ENCODE results near the gene ZNF148.

The ZNF148 gene

GRCh38 chr3:125266971-125267370 is 108.2 kb downstream of the ZNF148 start:
- DNase-seq = no peak

- DNase-seq = no peak
Measured at GRCh38 chr3:125262161-125262560, 113.0 kb downstream of the ZNF148 start.

- no peak for DNase-seq
Measured at GRCh38 chr3:125261031-125261430, 114.1 kb downstream of the ZNF148 start.

- no peak for DNase-seq
Measured at GRCh38 chr3:125260158-125260557, 115.0 kb downstream of the ZNF148 start.

- DNase-seq = no peak
Measured at GRCh38 chr3:125257536-125257935, 117.6 kb downstream of the ZNF148 start.

GRCh38 chr3:125256675-125257074 is 118.5 kb downstream of the ZNF148 start:
- DNase-seq = no peak

- DNase-seq = no peak
Measured at GRCh38 chr3:125250973-125251372, 124.2 kb downstream of the ZNF148 start.

GRCh38 chr3:125246237-125246636 is 128.9 kb downstream of the ZNF148 start:
- DNase-seq = no peak

- no peak for DNase-seq
Measured at GRCh38 chr3:125245521-125245920, 129.6 kb downstream of the ZNF148 start.

- DNase-seq = no peak
Measured at GRCh38 chr3:125240496-125240895, 134.6 kb downstream of the ZNF148 start.

- DNase-seq = no peak
Measured at GRCh38 chr3:125239266-125239665, 135.9 kb downstream of the ZNF148 start.

- no peak for DNase-seq
Measured at GRCh38 chr3:125238759-125239158, 136.4 kb downstream of the ZNF148 start.

- DNase-seq = no peak
Measured at GRCh38 chr3:125236331-125236903, 138.7 kb downstream of the ZNF148 start.

- DNase-seq = no peak
Measured at GRCh38 chr3:125234831-125235230, 140.3 kb downstream of the ZNF148 start.

GRCh38 chr3:125232401-125232800 is 142.7 kb downstream of the ZNF148 start:
- no peak for DNase-seq

- DNase-seq = no peak
Measured at GRCh38 chr3:125231895-125232294, 143.2 kb downstream of the ZNF148 start.

- DNase-seq = no peak
Measured at GRCh38 chr3:125229707-125230106, 145.4 kb downstream of the ZNF148 start.

- DNase-seq = no peak
Measured at GRCh38 chr3:125229168-125229567, 146.0 kb downstream of the ZNF148 start.

- DNase-seq = no peak
Measured at GRCh38 chr3:125221831-125222230, 153.3 kb downstream of the ZNF148 start.

- DNase-seq = no peak
Measured at GRCh38 chr3:125220727-125221429, 154.2 kb downstream of the ZNF148 start.

- no peak for DNase-seq
Measured at GRCh38 chr3:125220183-125220582, 154.9 kb downstream of the ZNF148 start.

- DNase-seq = no peak
Measured at GRCh38 chr3:125219261-125219701, 155.8 kb downstream of the ZNF148 start.

- no peak for DNase-seq
Measured at GRCh38 chr3:125214738-125215137, 160.4 kb downstream of the ZNF148 start.

GRCh38 chr3:125213946-125214542 is 161.1 kb downstream of the ZNF148 start:
- no peak for DNase-seq

Measured in activated naive CD4-positive, alpha-beta T cell (primary cell).